Keratinocyte (primary cell): ENCODE results near the gene ATOX1. TPM values are rescaled to one million over a fixed set of nuclear protein-coding genes. Genes with fewer than 3 reads are reported as not detected.

Experiments used
- DNase-seq: peaks from one replicate; pipeline ENCODE4 v3.0.0-alpha.2; 2011; ENCODE audit warnings: low read depth, missing footprints, low spot score
- FAIRE-seq: peaks from 2 replicates; lab custom pipeline; 2011; peaks lifted over from hg19 to GRCh38; lab: Jason Lieb, UNC
- H2AFZ ChIP-seq: 2 replicates; pipeline ENCODE4 v1.6.0; 2012; ENCODE audit warnings: low read length, control low read depth, inconsistent platforms; ENCODE audit not compliant: control insufficient read depth
- H3K27ac ChIP-seq: 2 replicates; pipeline ENCODE4 v1.5.1; 2011; ENCODE audit warnings: low read length; ENCODE audit not compliant: control insufficient read depth, insufficient read depth
- H3K27me3 ChIP-seq: 3 replicates; pipeline ENCODE4 v1.6.0; 2011; ENCODE audit warnings: low read length; ENCODE audit not compliant: control insufficient read depth, insufficient read depth; ENCODE audit errors: extremely low read depth
- H3K36me3 ChIP-seq, 2 experiments: 2 replicates in 1 of 2; 3 replicates in 1 of 2; pipeline ENCODE4 v1.5.1; 2011; ENCODE audit warnings: low read length in 2 of 2, mild to moderate bottlenecking in 1 of 2; ENCODE audit not compliant: control insufficient read depth in 2 of 2, insufficient read depth in 2 of 2; ENCODE audit errors: extremely low read depth in 1 of 2
- H3K4me1 ChIP-seq: 3 replicates; pipeline ENCODE4 v1.5.1; 2011; ENCODE audit warnings: low read length; ENCODE audit not compliant: control insufficient read depth, insufficient read depth; ENCODE audit errors: extremely low read depth
- H3K4me2 ChIP-seq: 3 replicates; pipeline ENCODE4 v1.6.0; 2011; ENCODE audit warnings: low read depth, low read length; ENCODE audit not compliant: control insufficient read depth, insufficient read depth; ENCODE audit errors: extremely low read depth
- H3K4me3 ChIP-seq, 3 experiments: fragments of 200-600 bp in 1 of 3; sonication (generic) in 1 of 3; 2 replicates in 2 of 3; 3 replicates in 1 of 3; pipeline ENCODE4 v1.5.1; 2011 to 2016; ENCODE audit warnings: low read length in 3 of 3, mild to moderate bottlenecking in 3 of 3, control low read depth in 2 of 3, inconsistent platforms in 1 of 3, low read depth in 1 of 3, mixed read lengths in 1 of 3, mixed run types in 1 of 3, moderate library complexity in 1 of 3; ENCODE audit not compliant: control insufficient read depth in 2 of 3, insufficient read depth in 2 of 3; ENCODE audit errors: extremely low read depth in 1 of 3
- H3K79me2 ChIP-seq: 2 replicates; pipeline ENCODE4 v1.6.0; 2012; ENCODE audit warnings: low read length; ENCODE audit not compliant: control insufficient read depth, insufficient read depth
- H3K9ac ChIP-seq: 3 replicates; pipeline ENCODE4 v1.6.0; 2011; ENCODE audit warnings: low read length; ENCODE audit not compliant: control insufficient read depth, insufficient read depth; ENCODE audit errors: extremely low read depth
- H3K9me1 ChIP-seq: 3 replicates; pipeline ENCODE4 v1.6.0; 2011; ENCODE audit warnings: low read length; ENCODE audit not compliant: control insufficient read depth, insufficient read depth; ENCODE audit errors: extremely low read depth
- H3K9me3 ChIP-seq: 2 replicates; pipeline ENCODE4 v1.5.1; 2012; ENCODE audit warnings: low read depth, low read length; ENCODE audit not compliant: control insufficient read depth
- H4K20me1 ChIP-seq: 3 replicates; pipeline ENCODE4 v1.6.0; 2011; ENCODE audit warnings: low read length; ENCODE audit not compliant: control insufficient read depth, insufficient read depth; ENCODE audit errors: extremely low read depth
- EZH2 ChIP-seq: IDR thresholded peaks from one replicate; pipeline ENCODE4 v1.6.1; 2012; ENCODE audit warnings: inconsistent platforms, mild to moderate bottlenecking, low read length, moderate library complexity
- dilution Hi-C: fragments of 300-500 bp; cut with MboI; formaldehyde crosslinking; loops from one replicate; pipeline ENCODE4 v1.7.0; 2020; ENCODE audit warnings: low sequenced_read_pairs; ENCODE audit not compliant: extremely low pct_ligation_motif_present
- polyA plus RNA-seq, 5 experiments: library from polyadenylated mRNA; depleted of rRNA in 3 of 5; stranded (reverse) in 3 of 5; stranded (forward) in 1 of 5; unstranded in 1 of 5; fragments of >200 nt; gene quantifications; 1 replicate in 1 of 5; 2 replicates in 3 of 5; 3 replicates in 1 of 5; pipeline versions ENCODE4 v1.2.1 to v1.2.3, GENCODE V29; 2011 to 2012; ENCODE audit warnings: missing spikeins in 2 of 5, low read depth in 1 of 5, low replicate concordance in 1 of 5
- TF ChIP-seq, protein P1 (sequence below), 3 experiments: IDR thresholded peaks in 1 of 3; conservative IDR thresholded peaks in 1 of 3; optimal IDR thresholded peaks in 1 of 3; 2 replicates in 2 of 3; 3 replicates in 1 of 3; pipeline versions ENCODE3 to v1.5.1; 2011; ENCODE audit warnings: low read length in 3 of 3, mild to moderate bottlenecking in 3 of 3, moderate library complexity in 2 of 3, control low read depth in 1 of 3, inconsistent platforms in 1 of 3; ENCODE audit not compliant: insufficient read depth in 2 of 3; ENCODE audit errors: extremely low read depth in 1 of 3

Gene ATOX1
- polyA plus RNA-seq, 1 donor (not counting 4 experiments of a cell fraction or from before 2014, with no cell fraction given) = 173 TPM

- Histone ChIP-seq H3K9me1 (no peaks in the 10 kb centered on the region), H3K27me3 (no peaks in the 10 kb centered on the region), H3K79me2 (peaks cover 40% of the 10 kb centered on the region), H3K4me3 (peak overlapping the region; percentile 43 to 72 (median 72)), H2AFZ (peak overlapping the region; percentile 82), H3K9ac (peak overlapping the region; percentile 93), H3K4me2 (peak overlapping the region; percentile 81), H3K9me3 (no peaks in the 10 kb centered on the region), H3K27ac (peak overlapping the region; percentile 76), H3K36me3 (peaks cover 0 to 7% of the 10 kb centered on the region in 2 experiments), H4K20me1 (peaks cover 31% of the 10 kb centered on the region), H3K4me1 (peaks cover 20% of the 10 kb centered on the region)
- TF ChIP-seq, protein P1, sequence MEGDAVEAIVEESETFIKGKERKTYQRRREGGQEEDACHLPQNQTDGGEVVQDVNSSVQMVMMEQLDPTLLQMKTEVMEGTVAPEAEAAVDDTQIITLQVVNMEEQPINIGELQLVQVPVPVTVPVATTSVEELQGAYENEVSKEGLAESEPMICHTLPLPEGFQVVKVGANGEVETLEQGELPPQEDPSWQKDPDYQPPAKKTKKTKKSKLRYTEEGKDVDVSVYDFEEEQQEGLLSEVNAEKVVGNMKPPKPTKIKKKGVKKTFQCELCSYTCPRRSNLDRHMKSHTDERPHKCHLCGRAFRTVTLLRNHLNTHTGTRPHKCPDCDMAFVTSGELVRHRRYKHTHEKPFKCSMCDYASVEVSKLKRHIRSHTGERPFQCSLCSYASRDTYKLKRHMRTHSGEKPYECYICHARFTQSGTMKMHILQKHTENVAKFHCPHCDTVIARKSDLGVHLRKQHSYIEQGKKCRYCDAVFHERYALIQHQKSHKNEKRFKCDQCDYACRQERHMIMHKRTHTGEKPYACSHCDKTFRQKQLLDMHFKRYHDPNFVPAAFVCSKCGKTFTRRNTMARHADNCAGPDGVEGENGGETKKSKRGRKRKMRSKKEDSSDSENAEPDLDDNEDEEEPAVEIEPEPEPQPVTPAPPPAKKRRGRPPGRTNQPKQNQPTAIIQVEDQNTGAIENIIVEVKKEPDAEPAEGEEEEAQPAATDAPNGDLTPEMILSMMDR (optimal IDR thresholded peaks at IDR 0.05 in 1 of 3, IDR thresholded peaks at IDR 0.05 in 1 of 3, conservative IDR thresholded peaks at IDR 0.05 in 1 of 3; ENCODE audit: extremely low read depth in 1 of 3, insufficient read depth in 2 of 3, low read length in 3 of 3) = no peak
- TF ChIP-seq EZH2 = no peak
- dilution Hi-C loops = no loop called here
- no peak for FAIRE-seq
- DNase-seq = no peak
These were observed 12.2 kb upstream of the ATOX1 start for GRCh38 chr5:151770383-151771258.

DNA sequence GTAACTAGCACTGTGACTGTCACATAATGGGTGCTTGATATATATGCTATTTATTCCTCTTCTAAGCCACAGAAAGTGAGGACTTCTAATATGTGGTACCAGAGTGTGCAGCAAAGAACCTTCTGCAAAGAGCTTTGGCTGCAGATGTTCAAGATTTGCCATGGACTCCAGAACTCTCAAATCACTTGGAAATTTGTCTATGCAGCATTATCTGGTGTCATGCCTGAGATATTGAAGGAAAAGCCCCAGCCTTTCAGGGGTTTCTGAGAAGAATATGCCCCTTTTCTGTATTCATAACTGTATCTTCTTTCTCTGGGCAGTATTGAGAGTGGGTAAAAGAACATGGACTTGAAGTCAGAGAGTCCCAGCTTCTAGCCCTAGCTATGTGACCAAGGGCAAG lies 8.5 kb upstream of the ATOX1 start:
- FAIRE-seq = no peak
- H3K9me1 ChIP-seq = no peaks in the 10 kb centered on the region

More for the DNA sequence above, 8.5 kb upstream of the ATOX1 start:
- no peaks in the 10 kb centered on the region for H3K36me3 ChIP-seq
- no peaks in the 10 kb centered on the region for H3K9me3 ChIP-seq
- H3K27ac ChIP-seq = no peak overlapping the region
- no peak for DNase-seq
- no peaks in the 10 kb centered on the region for H3K27me3 ChIP-seq
- H3K4me3 ChIP-seq = no peak overlapping the region
- H3K4me1 ChIP-seq = peaks cover 8% of the 10 kb centered on the region
- no peak overlapping the region for H3K9ac ChIP-seq
- TF ChIP-seq, protein P1 (optimal IDR thresholded peaks at IDR 0.05 in 1 of 3, IDR thresholded peaks at IDR 0.05 in 1 of 3, conservative IDR thresholded peaks at IDR 0.05 in 1 of 3; ENCODE audit: extremely low read depth in 1 of 3, insufficient read depth in 2 of 3, low read length in 3 of 3) = no peak
- TF ChIP-seq EZH2 = no peak
- no peak overlapping the region for H2AFZ ChIP-seq
- no peak overlapping the region for H3K4me2 ChIP-seq
- H4K20me1 ChIP-seq = no peaks in the 10 kb centered on the region
- H3K79me2 ChIP-seq = peaks cover 4% of the 10 kb centered on the region
- dilution Hi-C loops = no loop called here
